ENCODE results near the gene SLC39A8.

GRCh38 chr4:102312417-102312816 is 32.9 kb downstream of the SLC39A8 start:
- TF ChIP-seq CTCF (IDR thresholded peaks at IDR 0.05) (no peak), POLR2A (IDR thresholded peaks at IDR 0.05) (no peak)

Data from uterus (tissue), 2 donors.